SK-N-MC (cell line): ENCODE results near the gene PHF23.

ENCODE experiments used
- EZH2 ChIP-seq: fragments of 200-600 bp; sonication (generic); IDR thresholded peaks from one replicate; pipeline ENCODE4 v1.6.1; 2017; ENCODE audit warnings: antibody characterized with exemption
- POLR2AphosphoS5 ChIP-seq: IDR thresholded peaks from 2 replicates; pipeline ENCODE4 v1.6.1; 2012; ENCODE audit warnings: mild to moderate bottlenecking, low read depth, low read length, borderline replicate concordance

GRCh38 chr17:7260151-7260550 lies 20.9 kb upstream of the PHF23 start:
- TF ChIP-seq POLR2AphosphoS5 (no peak), EZH2 (no peak)
